ENCODE measurements around the gene SUSD2. TPM values are rescaled to one million over a fixed set of nuclear protein-coding genes. Genes with fewer than 3 reads are reported as not detected.

Gene SUSD2
- total and polyA plus RNA-seq, 9 of the 15 experiments (the other 6 are each of a cell fraction or from before 2014, with no cell fraction given) = 0.01 to 0.16 (median 0.04) TPM; not detected in 4

GRCh38 chr22:24164243-24164642 lies 17.0 kb upstream of the SUSD2 start:
- Histone ChIP-seq H3K79me2 (ENCODE audit: control insufficient read depth, insufficient read depth, low read length) (no peaks in the 10 kb centered on the region), H3K4me2 (ENCODE audit: insufficient read depth, low read length) (no peak overlapping the region), H3K4me3 (no peak overlapping the region), H2AFZ (ENCODE audit: low read depth, low read length) (no peak overlapping the region), H4K20me1 (replicated peaks; ENCODE audit: control insufficient read depth, insufficient read depth, low read length) (no peaks in the 10 kb centered on the region; the same call in 1 of the 2 replicates), H3K9me1 (ENCODE audit: control insufficient read depth, insufficient read depth, low read length) (no peaks in the 10 kb centered on the region), H3K9ac (ENCODE audit: insufficient read depth in 1 of 2, low read depth in 2 of 2, low read length in 2 of 2) (no peak overlapping the region), H3K9me3 (replicated peaks; ENCODE audit: control insufficient read depth, insufficient read depth, low read depth, low read length) (no peaks in the 10 kb centered on the region), H3K27ac (ENCODE audit: extremely low read depth, low read depth, low read length) (no peak overlapping the region), H3K36me3 (ENCODE audit: control insufficient read depth, insufficient read depth, low read length) (peaks cover 35% of the 10 kb centered on the region; the same call in 2 of the 3 replicates), H3K4me1 (replicated peaks in 1 of 2; ENCODE audit: control insufficient read depth in 2 of 2, insufficient read depth in 2 of 2, low read length in 2 of 2) (peaks cover 0 to 2% of the 10 kb centered on the region in 2 experiments; a peak in 1 of 5 replicates), H3K27me3 (ENCODE audit: control insufficient read depth in 2 of 2, insufficient read depth in 2 of 2, low read length in 2 of 2) (no peaks in the 10 kb centered on the region)
- TF ChIP-seq, protein P1, sequence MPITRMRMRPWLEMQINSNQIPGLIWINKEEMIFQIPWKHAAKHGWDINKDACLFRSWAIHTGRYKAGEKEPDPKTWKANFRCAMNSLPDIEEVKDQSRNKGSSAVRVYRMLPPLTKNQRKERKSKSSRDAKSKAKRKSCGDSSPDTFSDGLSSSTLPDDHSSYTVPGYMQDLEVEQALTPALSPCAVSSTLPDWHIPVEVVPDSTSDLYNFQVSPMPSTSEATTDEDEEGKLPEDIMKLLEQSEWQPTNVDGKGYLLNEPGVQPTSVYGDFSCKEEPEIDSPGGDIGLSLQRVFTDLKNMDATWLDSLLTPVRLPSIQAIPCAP (CRISPR knock-in tag; IDR thresholded peaks at IDR 0.05; ENCODE audit: borderline replicate concordance) = no peak
- TF ChIP-seq ZBTB2 (IDR thresholded peaks at IDR 0.05) = no peak
- no peak for TF ChIP-seq MED1 (CRISPR knock-in tag; IDR thresholded peaks at IDR 0.05; ENCODE audit: borderline replicate concordance)
- TF ChIP-seq ZNF75A (CRISPR knock-in tag; IDR thresholded peaks at IDR 0.05) = no peak
- TF ChIP-seq ZNF561 (CRISPR knock-in tag; conservative IDR thresholded peaks at IDR 0.05) = no peak
- no peak for TF ChIP-seq ZFP30 (CRISPR knock-in tag; IDR thresholded peaks at IDR 0.05; ENCODE audit: borderline replicate concordance)
- no peak for TF ChIP-seq NCOA6 (IDR thresholded peaks at IDR 0.05)
- TF ChIP-seq U2AF1 (optimal IDR thresholded peaks at IDR 0.05; ENCODE audit: low read depth, low read length) = no peak
- TF ChIP-seq RFX5 (IDR thresholded peaks at IDR 0.05; ENCODE audit: low read depth, low read length) = no peak
- TF ChIP-seq ZNF217 (CRISPR knock-in tag; IDR thresholded peaks at IDR 0.05) = no peak
- TF ChIP-seq NR2C1 (IDR thresholded peaks at IDR 0.05) = no peak
- no peak for TF ChIP-seq NR2C1 (tag; IDR thresholded peaks at IDR 0.05)
- TF ChIP-seq ZNF184 (CRISPR knock-in tag; IDR thresholded peaks at IDR 0.05) = no peak
- TF ChIP-seq ZNF3 (CRISPR knock-in tag; IDR thresholded peaks at IDR 0.05) = no peak
- TF ChIP-seq PHF8 (IDR thresholded peaks at IDR 0.05; ENCODE audit: borderline replicate concordance, low read length) = no peak
- TF ChIP-seq ATF7 (IDR thresholded peaks at IDR 0.05) = no peak
- no peak for TF ChIP-seq PCBP2 (IDR thresholded peaks at IDR 0.05; ENCODE audit: low read depth, low read length, poor library complexity, severe bottlenecking)
- no peak for TF ChIP-seq CSDE1 (IDR thresholded peaks at IDR 0.05)
- TF ChIP-seq NELFE (IDR thresholded peaks at IDR 0.05; ENCODE audit: insufficient read depth, insufficient read length) = no peak
- no TSS peak for BruUV-seq (replicated peaks)
- ChIA-PET POLR2A (interaction anchor here (0.6 to 1.4 kb wide), 3 partner anchors 14 to 158 kb away, joined by 3 read pairs; no protein-coding TSS in a partner anchor), CTCF (ENCODE audit: low intra/inter-chr PET ratio) (no interaction called here)
- ATAC-seq (no peak), DNase-seq (ENCODE audit: extremely low read depth in 1 of 4, low spot score in 3 of 4) (no peak), FAIRE-seq (no peak)
- in situ Hi-C loops (cut with MboI) = no loop called here
- intact Hi-C loops (cut with micrococcal nuclease) = no loop called here
- WGBS (ENCODE audit: insufficient coverage, low coverage, missing lambda C conversion rate) = 96% methylated on average over 4 of the region's 10 CpGs
